ENCODE measurements around the gene PRCD.

DNA sequence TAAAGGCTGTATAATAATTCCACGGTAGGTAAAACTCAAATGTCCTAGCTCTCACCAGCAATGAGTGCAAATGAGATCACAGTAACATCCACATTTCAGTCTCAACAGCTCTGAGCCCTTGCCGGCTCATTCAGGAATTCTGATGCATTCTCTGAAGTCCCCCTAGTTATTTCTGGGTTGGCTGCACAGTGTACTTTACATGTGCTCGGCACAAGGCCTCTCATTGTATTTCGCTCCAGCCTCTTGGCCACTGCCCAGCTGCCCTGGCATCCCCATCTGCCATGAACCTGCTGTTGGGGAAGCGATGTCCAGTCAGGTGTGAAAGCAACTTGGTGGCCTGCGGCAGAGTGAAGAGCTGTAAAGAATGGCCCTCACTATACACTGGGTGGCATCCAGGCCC, 14.3 kb downstream of the PRCD start:
- TF ChIP-seq POLR2AphosphoS5 (IDR thresholded peaks at IDR 0.05) (no peak), EP300 (IDR thresholded peaks at IDR 0.05) (no peak), POLR2A (IDR thresholded peaks at IDR 0.05; ENCODE audit: low read depth) (no peak)
- TF ChIP-seq, protein P1, sequence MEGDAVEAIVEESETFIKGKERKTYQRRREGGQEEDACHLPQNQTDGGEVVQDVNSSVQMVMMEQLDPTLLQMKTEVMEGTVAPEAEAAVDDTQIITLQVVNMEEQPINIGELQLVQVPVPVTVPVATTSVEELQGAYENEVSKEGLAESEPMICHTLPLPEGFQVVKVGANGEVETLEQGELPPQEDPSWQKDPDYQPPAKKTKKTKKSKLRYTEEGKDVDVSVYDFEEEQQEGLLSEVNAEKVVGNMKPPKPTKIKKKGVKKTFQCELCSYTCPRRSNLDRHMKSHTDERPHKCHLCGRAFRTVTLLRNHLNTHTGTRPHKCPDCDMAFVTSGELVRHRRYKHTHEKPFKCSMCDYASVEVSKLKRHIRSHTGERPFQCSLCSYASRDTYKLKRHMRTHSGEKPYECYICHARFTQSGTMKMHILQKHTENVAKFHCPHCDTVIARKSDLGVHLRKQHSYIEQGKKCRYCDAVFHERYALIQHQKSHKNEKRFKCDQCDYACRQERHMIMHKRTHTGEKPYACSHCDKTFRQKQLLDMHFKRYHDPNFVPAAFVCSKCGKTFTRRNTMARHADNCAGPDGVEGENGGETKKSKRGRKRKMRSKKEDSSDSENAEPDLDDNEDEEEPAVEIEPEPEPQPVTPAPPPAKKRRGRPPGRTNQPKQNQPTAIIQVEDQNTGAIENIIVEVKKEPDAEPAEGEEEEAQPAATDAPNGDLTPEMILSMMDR (IDR thresholded peaks at IDR 0.05) = no peak

All from esophagus muscularis mucosa (tissue), 4 donors.